GM12872 (cell line): ENCODE measurements around the gene UBASH3B.

Experiments used
- TF ChIP-seq, protein P1 (sequence below): IDR thresholded peaks from 3 replicates; pipeline ENCODE4 v1.5.1; 2011; ENCODE audit warnings: low read depth, mild to moderate bottlenecking, low read length, moderate library complexity; ENCODE audit not compliant: insufficient read depth

UBASH3B gene

GRCh38 chr11:122804796-122805195, 149.3 kb downstream of the UBASH3B start:
- TF ChIP-seq, protein P1, sequence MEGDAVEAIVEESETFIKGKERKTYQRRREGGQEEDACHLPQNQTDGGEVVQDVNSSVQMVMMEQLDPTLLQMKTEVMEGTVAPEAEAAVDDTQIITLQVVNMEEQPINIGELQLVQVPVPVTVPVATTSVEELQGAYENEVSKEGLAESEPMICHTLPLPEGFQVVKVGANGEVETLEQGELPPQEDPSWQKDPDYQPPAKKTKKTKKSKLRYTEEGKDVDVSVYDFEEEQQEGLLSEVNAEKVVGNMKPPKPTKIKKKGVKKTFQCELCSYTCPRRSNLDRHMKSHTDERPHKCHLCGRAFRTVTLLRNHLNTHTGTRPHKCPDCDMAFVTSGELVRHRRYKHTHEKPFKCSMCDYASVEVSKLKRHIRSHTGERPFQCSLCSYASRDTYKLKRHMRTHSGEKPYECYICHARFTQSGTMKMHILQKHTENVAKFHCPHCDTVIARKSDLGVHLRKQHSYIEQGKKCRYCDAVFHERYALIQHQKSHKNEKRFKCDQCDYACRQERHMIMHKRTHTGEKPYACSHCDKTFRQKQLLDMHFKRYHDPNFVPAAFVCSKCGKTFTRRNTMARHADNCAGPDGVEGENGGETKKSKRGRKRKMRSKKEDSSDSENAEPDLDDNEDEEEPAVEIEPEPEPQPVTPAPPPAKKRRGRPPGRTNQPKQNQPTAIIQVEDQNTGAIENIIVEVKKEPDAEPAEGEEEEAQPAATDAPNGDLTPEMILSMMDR: no peak

DNA sequence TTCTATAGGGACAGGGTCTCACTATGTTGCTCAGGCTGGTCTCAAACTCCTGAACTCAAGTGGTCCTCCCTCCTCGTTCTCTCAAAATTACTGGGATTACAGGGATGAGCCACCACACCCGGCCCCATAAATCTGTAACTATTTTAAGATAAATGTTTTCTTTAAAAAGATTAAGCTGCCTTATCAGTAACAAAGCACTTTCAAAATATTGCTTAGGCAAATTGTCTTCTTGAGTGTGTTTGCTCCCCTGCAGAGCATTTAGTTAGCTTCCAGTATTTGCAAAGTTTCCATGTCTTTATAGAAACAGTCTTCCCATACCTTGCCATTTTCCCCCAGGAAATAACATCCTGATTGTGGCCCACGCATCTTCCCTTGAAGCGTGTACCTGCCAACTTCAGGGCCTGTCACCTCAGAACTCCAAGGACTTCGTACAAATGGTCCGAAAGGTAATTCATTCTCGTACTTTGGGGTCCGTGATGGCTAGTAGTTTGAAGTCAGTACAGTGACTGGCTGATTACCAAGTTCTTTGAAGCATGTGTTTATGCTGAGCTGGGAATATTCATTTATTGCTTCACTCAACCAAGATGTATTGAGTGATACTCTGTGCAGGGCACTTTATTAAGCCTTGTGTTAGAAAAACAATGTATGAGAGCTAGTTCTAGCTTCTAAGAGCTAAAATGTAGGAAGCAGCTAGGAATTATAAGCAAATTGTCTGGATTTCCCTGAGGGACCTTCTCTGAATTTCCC, 152.4 kb downstream of the UBASH3B start:
- TF ChIP-seq, protein P1: no peak

DNA sequence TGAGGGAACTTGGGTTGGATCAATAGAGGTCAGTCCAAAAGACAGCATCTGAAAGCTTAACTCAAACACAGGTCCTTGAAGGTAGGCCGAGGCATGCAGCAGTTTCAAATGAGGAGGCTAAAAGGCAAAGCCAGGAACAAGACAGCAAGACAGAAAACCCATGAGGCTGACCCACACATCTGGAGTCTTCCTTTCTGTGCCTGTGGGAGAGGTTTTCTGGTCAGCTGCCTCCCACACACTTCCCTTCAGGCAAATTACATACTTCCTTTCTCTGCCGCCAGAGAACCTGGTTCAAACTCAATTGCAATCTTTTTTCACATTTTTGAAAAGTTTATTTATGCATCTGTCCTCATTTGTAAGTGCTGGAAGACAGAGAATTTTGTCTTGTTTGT, 153.0 kb downstream of the UBASH3B start:
- TF ChIP-seq, protein P1: no peak

- TF ChIP-seq, protein P1: no peak
Measured at GRCh38 chr11:122809866-122810265, 154.3 kb downstream of the UBASH3B start.

DNA sequence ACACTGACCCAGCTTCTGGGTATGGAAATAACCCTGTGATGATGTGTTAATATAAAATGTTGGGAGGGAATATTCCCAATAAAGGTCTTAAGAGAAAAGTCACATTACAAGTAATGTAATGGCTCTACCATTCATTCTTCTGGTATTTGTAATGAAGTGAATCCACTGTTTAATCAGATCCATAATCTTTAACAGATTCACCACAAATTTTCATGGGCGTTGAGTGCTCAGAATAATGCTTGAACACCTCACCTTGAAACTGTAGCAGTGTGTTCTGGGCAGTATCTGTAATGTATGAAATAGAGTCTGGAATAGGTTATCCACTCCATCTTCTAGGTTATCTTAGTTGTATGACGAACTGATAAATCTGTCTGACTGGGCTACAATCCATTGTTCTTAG, 156.2 kb downstream of the UBASH3B start:
- TF ChIP-seq, protein P1: no peak

GRCh38 chr11:122812638-122813037, 157.1 kb downstream of the UBASH3B start:
- TF ChIP-seq, protein P1: no peak

DNA sequence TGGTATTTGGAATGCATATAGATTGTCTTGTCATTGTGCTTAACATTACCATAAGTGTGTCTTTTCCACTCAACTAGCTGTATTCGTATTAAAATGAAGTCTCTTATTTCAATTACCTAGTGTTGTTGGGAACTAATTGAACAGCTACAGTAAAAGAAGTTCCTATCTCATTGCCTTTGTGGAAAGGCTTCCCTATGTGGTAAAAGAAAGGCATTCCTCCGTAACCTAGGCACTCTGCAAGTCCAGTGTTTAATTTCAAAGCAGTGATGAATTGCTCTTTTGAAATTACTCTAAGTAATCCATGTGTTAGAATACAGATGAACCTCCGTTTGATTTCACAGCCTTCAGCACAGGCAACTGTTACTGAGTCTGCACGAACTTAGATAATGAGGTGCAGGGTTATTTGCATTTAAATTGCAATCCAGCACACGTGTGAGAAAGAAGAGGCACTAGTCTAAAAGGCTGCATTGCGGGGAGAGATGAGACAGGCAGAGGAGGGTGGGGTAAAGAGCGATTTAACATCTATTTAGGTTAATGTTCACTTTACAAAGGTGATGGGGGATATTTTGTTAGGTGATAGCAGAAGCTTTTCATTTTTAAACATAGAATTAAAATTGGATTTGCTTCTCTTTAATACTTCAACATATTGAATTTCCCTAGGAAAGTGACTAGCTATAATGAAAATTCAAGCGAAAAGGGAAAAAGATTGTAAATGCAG, 157.8 kb downstream of the UBASH3B start:
- TF ChIP-seq, protein P1: no peak
